ENCODE measurements around the gene PDCD4.

PDCD4 gene

DNA sequence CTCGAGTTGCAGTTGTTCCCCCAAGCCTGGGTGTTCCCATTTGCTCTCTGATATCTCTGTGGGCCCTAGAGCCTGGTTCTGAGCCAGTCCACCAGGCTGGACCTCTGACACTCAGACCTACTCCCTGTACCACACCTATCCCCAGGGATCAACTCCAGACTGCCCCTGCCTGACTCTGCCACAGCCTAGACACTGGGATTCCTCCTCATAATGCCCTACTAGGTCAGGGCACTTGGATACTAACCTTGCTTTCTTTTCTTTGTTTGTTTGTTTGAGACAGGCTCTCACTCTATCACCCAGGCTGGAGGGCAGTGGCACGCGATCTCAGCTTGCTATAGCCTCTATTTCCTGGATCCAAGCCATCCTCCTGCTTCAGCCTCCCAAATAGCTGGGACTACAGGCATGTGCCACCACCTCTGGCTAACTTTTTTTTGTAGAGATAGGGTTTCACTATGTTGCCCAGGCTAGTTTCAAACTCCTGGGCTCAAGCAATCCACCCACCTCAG, 30.8 kb upstream of the PDCD4 start:
- no peak for DNase-seq

GRCh38 chr10:110841767-110842267, 29.9 kb upstream of the PDCD4 start:
- DNase-seq: no peak

DNA sequence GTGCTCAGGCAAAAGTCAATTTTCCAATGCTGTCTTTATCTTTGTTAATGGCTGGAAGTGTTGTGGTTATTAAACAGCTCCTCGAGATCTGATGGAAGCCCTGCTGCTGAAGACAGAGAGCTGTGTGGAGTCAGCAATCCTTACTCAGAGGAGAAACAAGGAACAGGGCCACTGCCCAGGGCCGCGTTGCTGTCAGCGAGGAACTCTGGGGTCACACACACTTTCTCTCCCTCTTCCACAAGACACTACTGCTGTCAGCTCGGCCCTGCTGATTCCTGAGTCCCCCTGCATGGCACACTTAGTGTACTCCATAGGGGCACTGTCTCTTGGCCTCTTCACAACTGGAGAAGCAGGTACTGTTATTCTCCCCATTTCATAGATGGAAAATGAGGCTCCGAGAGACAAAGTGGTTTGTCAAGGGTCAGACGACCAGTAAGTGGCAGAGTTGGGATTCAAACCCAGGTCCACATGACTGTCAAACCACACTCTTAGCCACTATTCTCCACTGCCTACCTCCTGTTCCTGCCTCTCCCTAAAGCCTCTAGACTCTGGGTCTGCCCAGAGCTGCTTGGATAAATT, 29.3 kb upstream of the PDCD4 start:
- no peak for DNase-seq

- no peak for DNase-seq
Observed at GRCh38 chr10:110843031-110843430, 28.7 kb upstream of the PDCD4 start.

- DNase-seq: no peak
Observed at GRCh38 chr10:110843796-110844616, 27.7 kb upstream of the PDCD4 start.

- no peak for DNase-seq
Observed at GRCh38 chr10:110844617-110844881, 27.2 kb upstream of the PDCD4 start.

DNA sequence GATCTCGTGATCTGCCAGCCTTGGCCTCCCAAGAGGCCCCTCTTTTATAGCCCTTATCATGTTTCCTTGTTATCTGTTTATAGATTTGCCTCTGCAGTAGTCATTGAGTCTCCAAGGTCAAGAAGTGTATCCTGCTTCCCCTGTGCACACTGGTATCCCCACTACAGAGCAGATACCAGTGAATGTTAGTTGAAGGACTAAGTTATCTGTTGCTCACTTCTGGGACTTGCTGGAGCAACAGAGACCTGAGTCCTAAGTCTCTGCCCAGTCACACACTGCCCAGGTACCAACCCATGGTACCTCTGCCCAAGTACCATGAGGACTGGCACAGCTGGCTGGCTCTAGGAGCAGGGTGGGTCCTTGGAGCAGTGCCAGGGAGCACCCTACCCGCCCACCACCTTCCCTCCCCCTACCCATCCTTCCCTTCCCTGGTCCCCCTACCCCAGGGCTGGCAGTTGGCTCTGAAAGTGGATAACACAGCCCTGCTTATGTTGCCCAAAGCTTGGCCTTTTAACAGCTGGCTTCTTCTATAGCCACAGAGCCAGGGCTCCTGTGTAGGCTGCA, 26.5 kb upstream of the PDCD4 start:
- DNase-seq: no peak

DNA sequence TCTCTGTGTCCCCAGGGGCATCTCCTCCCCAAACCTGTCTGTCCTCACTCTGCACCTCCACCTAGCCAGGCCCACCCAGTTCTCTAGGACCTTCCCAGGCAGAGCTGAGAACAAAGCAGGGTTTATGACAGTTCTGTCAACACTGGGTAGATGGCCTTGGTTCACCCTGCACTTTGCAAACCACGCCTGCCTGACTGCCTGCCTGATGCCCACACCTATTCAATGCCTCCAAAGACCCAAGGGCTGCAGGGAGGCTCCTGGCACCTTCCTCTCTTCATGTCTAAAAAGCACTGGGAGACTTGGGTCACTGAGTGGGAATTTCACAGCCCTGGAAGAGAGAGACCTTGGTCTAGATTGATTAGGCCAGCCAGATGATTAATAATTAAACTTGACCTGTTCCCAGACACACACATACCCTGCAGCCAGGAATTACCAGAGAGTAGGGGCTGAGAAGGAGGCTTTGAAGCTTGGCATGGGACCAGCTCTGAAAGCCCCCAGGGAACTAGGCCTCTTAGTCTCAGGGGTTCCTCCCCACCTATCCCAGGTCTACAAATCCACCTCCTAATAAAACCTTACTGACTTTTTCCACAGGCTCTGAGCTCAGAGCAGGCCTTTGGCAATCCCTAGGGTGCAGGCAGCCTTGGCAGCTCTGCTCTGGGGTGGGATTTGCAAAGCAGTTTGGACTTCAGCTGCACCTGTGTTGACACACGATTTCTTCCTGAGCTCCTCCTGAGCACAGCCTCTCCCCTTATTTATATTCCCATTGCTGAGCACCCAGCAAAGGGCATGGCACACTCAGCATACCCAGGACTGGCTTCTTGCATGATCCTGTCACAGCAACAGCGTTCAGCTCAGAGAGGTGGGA, 25.7 kb upstream of the PDCD4 start:
- DNase-seq: no peak

DNA sequence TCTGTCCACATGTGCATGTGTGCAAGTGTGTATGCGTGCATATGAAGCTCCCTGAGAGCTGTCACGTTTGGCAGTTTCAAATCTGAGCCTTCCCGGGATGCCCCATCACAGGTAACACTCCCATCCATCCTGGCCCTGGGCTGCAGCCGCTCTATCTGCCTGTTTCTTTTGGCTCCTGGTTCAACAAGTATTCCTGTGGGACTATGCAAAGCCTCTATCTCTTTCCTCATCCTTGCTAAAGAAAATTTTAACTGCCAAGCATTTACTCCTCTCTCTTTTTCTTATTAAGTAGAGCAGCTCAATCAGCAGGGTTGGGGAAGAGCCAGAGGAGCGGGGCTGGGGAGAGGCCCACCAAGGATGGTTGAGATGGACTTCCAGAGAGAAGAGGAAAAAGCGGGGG, 24.4 kb upstream of the PDCD4 start:
- no peak for DNase-seq

- DNase-seq: no peak
Observed at GRCh38 chr10:110848106-110848505, 23.6 kb upstream of the PDCD4 start.

- no peak for DNase-seq
Observed at GRCh38 chr10:110850099-110850498, 21.6 kb upstream of the PDCD4 start.

GRCh38 chr10:110851020-110851612, 20.6 kb upstream of the PDCD4 start:
- DNase-seq: no peak

DNA sequence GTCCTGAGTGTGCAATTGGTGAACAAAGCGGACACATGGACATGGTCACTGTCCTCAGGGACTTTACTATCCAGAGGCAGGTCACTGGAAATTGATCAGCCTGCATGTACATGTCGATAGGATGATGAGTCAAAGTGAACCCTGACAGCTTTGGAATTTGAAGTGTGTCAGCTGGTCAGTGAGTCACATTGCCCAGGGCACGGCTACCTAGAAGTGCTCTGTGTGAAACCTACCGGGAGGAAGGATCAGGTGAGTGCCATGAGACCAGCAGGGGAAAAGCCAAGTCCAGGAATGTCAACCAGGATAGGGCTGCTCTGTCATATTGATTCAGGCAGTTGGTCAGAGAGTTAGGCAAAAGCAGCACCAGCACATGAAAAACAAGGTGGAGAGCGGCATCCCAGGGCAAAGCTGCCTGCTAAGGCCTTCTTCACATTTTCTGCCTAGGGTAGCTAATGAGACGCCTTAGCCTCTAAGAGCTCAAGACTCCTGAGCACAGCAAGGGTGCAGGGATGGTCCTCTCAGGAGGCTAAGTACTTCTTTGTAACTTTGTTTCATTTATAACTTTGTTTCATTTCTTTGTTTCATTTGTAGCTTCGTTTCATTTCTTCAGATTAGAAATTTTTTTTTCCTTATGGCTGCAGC, 19.4 kb upstream of the PDCD4 start:
- no peak for DNase-seq

DNA sequence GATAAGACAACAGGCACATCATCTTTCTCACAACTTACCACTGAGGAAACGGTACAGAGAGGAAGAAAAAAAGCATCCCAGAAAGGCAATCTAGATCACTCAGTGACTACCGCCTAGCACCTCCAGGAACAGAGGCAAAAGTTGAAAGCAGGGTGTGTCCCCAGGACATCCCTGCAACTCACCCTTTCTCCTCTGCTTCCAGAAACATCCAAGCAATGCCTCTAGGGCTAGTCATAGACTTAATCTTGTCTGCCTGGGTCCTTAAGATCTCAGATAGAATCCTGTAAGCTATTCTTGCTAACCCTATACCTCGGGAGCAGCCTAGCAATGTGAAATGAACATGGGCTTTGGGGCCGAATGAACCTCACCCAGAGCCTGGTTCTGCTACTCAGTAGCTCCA, 18.8 kb upstream of the PDCD4 start:
- DNase-seq: no peak

DNA sequence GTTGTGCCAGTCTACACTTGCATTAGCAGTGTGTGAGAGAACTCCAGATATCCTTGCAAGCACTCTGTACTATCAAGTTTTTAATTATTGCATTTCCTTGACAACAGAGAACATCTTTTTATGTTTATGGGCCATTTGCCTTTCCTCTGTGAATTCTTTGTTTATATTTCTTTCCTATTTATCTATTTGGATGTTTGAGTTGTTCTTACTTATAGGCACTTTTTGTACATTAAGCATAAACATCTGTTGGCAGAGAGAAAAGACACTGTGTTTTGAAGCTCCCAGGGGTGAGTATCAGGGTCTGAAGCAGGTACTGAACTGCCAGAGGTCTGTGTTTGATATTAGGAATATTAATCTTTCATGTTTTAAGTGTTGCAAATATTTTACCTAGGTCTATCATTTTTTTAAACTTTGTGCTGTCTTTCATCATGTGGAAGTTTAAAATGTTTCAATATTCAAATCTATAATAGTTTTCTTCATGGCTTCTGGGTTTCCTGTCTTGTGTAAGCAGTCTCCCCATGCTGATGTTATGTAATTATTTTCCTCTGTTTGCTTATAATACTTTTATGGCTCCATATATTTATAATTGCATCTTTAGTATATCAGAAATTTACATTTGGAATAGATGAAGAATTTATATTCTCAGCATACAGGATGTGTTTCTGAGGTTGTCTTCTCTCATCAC, 17.7 kb upstream of the PDCD4 start:
- DNase-seq: no peak

DNA sequence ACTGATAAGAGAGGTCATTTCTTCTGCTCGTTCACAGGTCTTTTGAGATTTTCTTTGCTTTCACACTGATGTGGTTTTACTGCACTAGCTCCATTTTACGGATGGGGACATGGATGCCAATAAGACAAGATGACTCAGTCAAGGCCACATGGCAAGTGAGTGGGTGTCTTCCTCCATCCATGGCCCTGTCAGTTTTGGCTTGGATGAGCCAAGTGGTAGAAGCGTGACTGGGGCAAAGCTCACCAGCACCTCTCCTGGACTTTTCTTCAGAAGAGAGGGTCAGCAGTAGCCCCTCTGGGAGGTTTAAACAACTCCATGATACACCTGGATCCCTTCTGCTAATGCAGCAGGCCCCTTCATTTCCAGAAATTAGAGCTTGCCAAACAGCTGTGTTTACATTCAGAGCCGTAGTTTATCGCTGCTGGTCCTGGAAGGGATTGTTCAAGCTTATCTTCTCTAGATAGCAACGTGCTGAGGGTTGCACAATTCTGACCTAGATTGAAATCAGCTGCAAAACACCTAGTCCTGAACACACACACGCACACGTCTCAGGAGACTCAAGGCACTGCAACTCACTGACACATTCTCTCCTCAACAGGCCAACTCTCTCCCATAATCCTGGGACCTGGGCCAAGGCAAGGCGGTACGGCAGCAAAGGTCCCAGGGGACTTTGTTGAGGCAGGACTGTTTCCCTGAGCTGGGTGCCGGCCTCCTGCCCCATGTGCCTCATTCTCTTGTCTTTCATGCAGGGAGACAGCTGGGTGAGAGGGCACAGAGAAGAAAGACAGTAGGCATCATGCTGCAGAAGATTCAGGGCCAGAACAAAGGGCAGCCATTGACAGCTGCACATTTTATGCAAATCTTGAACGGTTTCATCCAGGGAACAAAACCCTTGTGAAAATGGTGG, 14.2 kb upstream of the PDCD4 start:
- DNase-seq: no peak

- no peak for DNase-seq
Observed at GRCh38 chr10:110858297-110858934, 13.3 kb upstream of the PDCD4 start.

DNA sequence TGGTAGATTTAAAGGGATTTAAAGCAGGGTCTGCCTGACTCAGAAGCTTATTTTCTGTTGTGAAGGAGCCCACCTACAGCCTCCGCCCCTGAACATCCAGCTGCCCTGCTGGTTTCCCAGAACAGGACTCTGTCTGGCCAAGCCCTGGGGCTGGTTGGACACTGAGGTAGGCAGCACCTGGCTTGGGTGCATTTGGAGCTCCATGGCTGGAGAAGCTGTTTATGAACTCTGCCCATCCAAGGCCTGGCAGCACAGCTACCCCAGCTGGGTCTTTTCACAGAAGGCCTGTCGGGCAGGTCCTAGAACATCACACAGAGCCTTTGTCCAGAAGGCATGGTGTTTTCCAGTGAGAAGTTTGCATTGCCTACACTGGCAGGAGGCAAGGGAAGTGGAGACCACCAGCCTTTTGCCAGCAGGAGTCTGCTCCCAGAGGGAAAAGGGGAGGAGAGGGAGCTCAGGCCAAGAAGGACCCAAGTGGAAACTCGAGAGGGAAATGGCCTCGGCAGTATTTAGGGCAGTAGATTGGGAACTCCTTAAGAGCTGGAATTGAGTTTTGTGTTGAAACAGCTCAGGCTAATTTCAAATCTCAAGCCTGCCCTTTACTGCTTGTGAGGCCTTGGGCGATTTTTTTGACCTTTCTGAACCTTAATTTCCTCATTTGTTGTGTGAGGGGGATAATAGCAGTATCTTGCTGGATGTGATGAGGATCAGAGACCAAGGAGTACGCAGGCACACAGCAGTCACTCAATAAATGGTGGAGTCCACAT, 12.3 kb upstream of the PDCD4 start:
- DNase-seq: no peak

DNA sequence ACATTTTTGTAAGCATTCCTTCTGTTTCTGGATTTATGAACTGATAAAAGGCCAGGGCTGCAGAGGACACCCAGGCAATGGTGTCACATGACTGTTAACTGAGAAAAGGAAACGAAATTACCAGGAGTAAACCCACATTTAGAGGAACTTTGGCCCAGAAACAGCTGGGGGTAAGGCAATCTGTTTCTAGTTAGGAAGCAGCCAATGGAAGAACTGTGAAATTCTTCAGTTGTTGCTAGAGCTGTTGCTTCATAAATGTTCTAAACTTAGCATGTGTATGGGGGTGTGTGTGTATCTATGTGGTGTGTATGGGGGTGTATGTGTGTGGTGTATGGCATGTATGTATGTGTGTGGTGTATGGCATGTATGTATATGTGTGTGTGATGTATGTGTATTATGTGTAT, 11.8 kb upstream of the PDCD4 start:
- DNase-seq: no peak
